ENCODE results near the gene NFASC. TPM values are rescaled to one million over a fixed set of nuclear protein-coding genes. Genes with fewer than 3 reads are reported as not detected.
A peak's percentile ranks its signal among the peaks of the same experiment; 100 is the strongest.

Gene NFASC
- total and polyA plus RNA-seq, 2 donors from 2014 or later, result 23.2 to 29.9 TPM

- intact Hi-C loops (cut with DNase I), result no loop called here
- H3K9ac ChIP-seq (ENCODE audit: low read length in 3 of 3), result no peak overlapping the region
- H3K27me3 ChIP-seq (ENCODE audit: control insufficient read depth, insufficient read depth, low read length), result no peaks in the 10 kb centered on the region
- H3K27ac ChIP-seq (ENCODE audit: low read depth in 2 of 2, low read length in 2 of 2), result no peak overlapping the region
- H3K36me3 ChIP-seq (ENCODE audit: control insufficient read depth in 2 of 3, insufficient read depth in 3 of 3, low read length in 3 of 3), result no peaks in the 10 kb centered on the region
- H3K4me3 ChIP-seq (ENCODE audit: low read length in 3 of 3), result no peak overlapping the region
- FAIRE-seq, result no peak
- TF ChIP-seq, protein P1, sequence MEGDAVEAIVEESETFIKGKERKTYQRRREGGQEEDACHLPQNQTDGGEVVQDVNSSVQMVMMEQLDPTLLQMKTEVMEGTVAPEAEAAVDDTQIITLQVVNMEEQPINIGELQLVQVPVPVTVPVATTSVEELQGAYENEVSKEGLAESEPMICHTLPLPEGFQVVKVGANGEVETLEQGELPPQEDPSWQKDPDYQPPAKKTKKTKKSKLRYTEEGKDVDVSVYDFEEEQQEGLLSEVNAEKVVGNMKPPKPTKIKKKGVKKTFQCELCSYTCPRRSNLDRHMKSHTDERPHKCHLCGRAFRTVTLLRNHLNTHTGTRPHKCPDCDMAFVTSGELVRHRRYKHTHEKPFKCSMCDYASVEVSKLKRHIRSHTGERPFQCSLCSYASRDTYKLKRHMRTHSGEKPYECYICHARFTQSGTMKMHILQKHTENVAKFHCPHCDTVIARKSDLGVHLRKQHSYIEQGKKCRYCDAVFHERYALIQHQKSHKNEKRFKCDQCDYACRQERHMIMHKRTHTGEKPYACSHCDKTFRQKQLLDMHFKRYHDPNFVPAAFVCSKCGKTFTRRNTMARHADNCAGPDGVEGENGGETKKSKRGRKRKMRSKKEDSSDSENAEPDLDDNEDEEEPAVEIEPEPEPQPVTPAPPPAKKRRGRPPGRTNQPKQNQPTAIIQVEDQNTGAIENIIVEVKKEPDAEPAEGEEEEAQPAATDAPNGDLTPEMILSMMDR (IDR thresholded peaks at IDR 0.05; ENCODE audit: borderline replicate concordance, extremely low read depth, insufficient read depth), result no peak
- no peak for DNase-seq
- no peaks in the 10 kb centered on the region for H3K4me1 ChIP-seq (ENCODE audit: control insufficient read depth in 2 of 3, insufficient read depth in 2 of 3, low read depth in 1 of 3, low read length in 3 of 3)
- H3K9me3 ChIP-seq (ENCODE audit: control insufficient read depth in 2 of 3, insufficient read depth in 1 of 3, low read length in 3 of 3), result no peaks in the 10 kb centered on the region
Measured at GRCh38 chr1:205028924-205029323, 158.3 kb downstream of the NFASC start.

DNA sequence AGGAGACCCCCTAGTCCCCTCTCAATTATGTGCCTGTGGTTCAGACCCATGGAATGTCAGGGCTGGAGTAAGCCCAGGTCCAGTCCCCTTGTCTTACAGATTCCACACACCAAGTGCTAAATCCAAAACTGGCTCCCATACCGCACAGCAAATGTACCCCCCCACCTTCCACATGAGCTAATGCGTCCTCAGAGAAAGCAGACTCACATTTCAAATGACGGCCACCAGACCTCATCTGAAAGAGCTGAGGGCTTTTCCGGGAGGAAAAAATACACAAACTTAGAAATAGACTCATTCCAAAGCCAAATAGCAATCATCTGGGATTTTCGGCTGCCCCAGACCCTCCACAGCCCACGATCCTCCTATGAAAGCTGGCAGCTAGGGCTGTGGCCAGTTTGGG is 159.6 kb downstream of the NFASC start:
- DNase-seq, result peak in 1 of 5 donors; percentile 46
- Histone ChIP-seq H3K9ac (ENCODE audit: low read length in 3 of 3) (no peak overlapping the region), H3K9me3 (ENCODE audit: control insufficient read depth in 2 of 3, insufficient read depth in 1 of 3, low read length in 3 of 3) (no peaks in the 10 kb centered on the region), H3K4me1 (ENCODE audit: control insufficient read depth in 2 of 3, insufficient read depth in 2 of 3, low read depth in 1 of 3, low read length in 3 of 3) (no peaks in the 10 kb centered on the region), H3K36me3 (ENCODE audit: control insufficient read depth in 2 of 3, insufficient read depth in 3 of 3, low read length in 3 of 3) (no peaks in the 10 kb centered on the region), H3K27me3 (ENCODE audit: control insufficient read depth, insufficient read depth, low read length) (no peaks in the 10 kb centered on the region), H3K27ac (ENCODE audit: low read depth in 2 of 2, low read length in 2 of 2) (no peak overlapping the region), H3K4me3 (ENCODE audit: low read length in 3 of 3) (no peak overlapping the region)
- intact Hi-C loops (cut with DNase I), result no loop called here
- TF ChIP-seq, protein P1 (IDR thresholded peaks at IDR 0.05; ENCODE audit: borderline replicate concordance, extremely low read depth, insufficient read depth), result no peak
- no peak for FAIRE-seq

GRCh38 chr1:205030896-205031295 is 160.2 kb downstream of the NFASC start:
- no peak overlapping the region for H3K4me3 ChIP-seq (ENCODE audit: low read length in 3 of 3)
- no peak overlapping the region for H3K9ac ChIP-seq (ENCODE audit: low read length in 3 of 3)
- no peak for FAIRE-seq
- H3K27me3 ChIP-seq (ENCODE audit: control insufficient read depth, insufficient read depth, low read length), result no peaks in the 10 kb centered on the region
- TF ChIP-seq, protein P1 (IDR thresholded peaks at IDR 0.05; ENCODE audit: borderline replicate concordance, extremely low read depth, insufficient read depth), result no peak
- H3K36me3 ChIP-seq (ENCODE audit: control insufficient read depth in 2 of 3, insufficient read depth in 3 of 3, low read length in 3 of 3), result no peaks in the 10 kb centered on the region
- DNase-seq, result no peak
- H3K27ac ChIP-seq (ENCODE audit: low read depth in 2 of 2, low read length in 2 of 2), result no peak overlapping the region
- intact Hi-C loops (cut with DNase I), result no loop called here
- no peaks in the 10 kb centered on the region for H3K4me1 ChIP-seq (ENCODE audit: control insufficient read depth in 2 of 3, insufficient read depth in 2 of 3, low read depth in 1 of 3, low read length in 3 of 3)
- no peaks in the 10 kb centered on the region for H3K9me3 ChIP-seq (ENCODE audit: control insufficient read depth in 2 of 3, insufficient read depth in 1 of 3, low read length in 3 of 3)

DNA sequence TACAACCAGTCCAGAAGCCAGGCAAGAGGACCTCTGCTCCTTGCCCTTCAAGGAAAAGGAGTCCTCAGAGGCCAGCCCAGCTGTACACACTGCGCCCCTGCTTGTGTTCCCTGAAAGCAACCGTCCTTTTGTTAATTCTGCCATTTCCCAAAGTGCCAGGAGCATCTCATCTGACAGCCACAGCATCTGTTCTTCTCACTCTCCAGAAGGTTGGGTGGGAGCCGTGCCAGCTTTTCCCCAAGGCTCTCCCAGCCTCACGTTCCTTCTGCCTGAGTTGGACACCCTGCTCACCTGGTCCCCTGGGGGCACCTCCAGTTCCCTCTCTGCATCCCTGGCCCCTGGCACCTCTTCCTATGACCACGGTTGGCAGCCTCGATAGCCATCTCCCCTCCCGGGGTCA is 161.8 kb downstream of the NFASC start:
- no peak overlapping the region for H3K9ac ChIP-seq (ENCODE audit: low read length in 3 of 3)
- H3K4me1 ChIP-seq (ENCODE audit: control insufficient read depth in 2 of 3, insufficient read depth in 2 of 3, low read depth in 1 of 3, low read length in 3 of 3), result no peaks in the 10 kb centered on the region
- no peaks in the 10 kb centered on the region for H3K27me3 ChIP-seq (ENCODE audit: control insufficient read depth, insufficient read depth, low read length)
- intact Hi-C loops (cut with DNase I), result no loop called here
- TF ChIP-seq, protein P1 (IDR thresholded peaks at IDR 0.05; ENCODE audit: borderline replicate concordance, extremely low read depth, insufficient read depth), result no peak
- no peak for FAIRE-seq
- no peak overlapping the region for H3K4me3 ChIP-seq (ENCODE audit: low read length in 3 of 3)
- no peak for DNase-seq
- H3K27ac ChIP-seq (ENCODE audit: low read depth in 2 of 2, low read length in 2 of 2), result no peak overlapping the region
- no peaks in the 10 kb centered on the region for H3K9me3 ChIP-seq (ENCODE audit: control insufficient read depth in 2 of 3, insufficient read depth in 1 of 3, low read length in 3 of 3)
- H3K36me3 ChIP-seq (ENCODE audit: control insufficient read depth in 2 of 3, insufficient read depth in 3 of 3, low read length in 3 of 3), result no peaks in the 10 kb centered on the region

Measured in kidney (tissue), 14 donors.